ENCODE measurements around the gene SLC16A9.

Gene SLC16A9

GRCh38 chr10:59677253-59677831 lies 32.3 kb downstream of the SLC16A9 start:
- ChIA-PET POLR2A (no interaction called here), CTCF (no interaction called here)
- no peak for DNase-seq (ENCODE audit: extremely low spot score)
- TF ChIP-seq TARDBP (IDR thresholded peaks at IDR 0.05) (no peak), FOXK2 (IDR thresholded peaks at IDR 0.05) (no peak), NFRKB (IDR thresholded peaks at IDR 0.05) (no peak), ZNF384 (IDR thresholded peaks at IDR 0.05) (no peak), CTBP1 (IDR thresholded peaks at IDR 0.05; ENCODE audit: borderline replicate concordance) (no peak), SP1 (IDR thresholded peaks at IDR 0.05) (no peak), ARNT (IDR thresholded peaks at IDR 0.05) (no peak), ELF4 (IDR thresholded peaks at IDR 0.05) (no peak), SUZ12 (IDR thresholded peaks at IDR 0.05) (no peak), BHLHE40 (IDR thresholded peaks at IDR 0.05; ENCODE audit: borderline replicate concordance) (no peak), HDGF (IDR thresholded peaks at IDR 0.05; ENCODE audit: borderline replicate concordance) (no peak), FOXA1 (IDR thresholded peaks at IDR 0.05) (no peak), FOXM1 (IDR thresholded peaks at IDR 0.05; ENCODE audit: borderline replicate concordance) (no peak), LEF1 (IDR thresholded peaks at IDR 0.05; ENCODE audit: borderline replicate concordance) (no peak), L3MBTL2 (conservative IDR thresholded peaks at IDR 0.05) (no peak)
- TF ChIP-seq, protein P1, sequence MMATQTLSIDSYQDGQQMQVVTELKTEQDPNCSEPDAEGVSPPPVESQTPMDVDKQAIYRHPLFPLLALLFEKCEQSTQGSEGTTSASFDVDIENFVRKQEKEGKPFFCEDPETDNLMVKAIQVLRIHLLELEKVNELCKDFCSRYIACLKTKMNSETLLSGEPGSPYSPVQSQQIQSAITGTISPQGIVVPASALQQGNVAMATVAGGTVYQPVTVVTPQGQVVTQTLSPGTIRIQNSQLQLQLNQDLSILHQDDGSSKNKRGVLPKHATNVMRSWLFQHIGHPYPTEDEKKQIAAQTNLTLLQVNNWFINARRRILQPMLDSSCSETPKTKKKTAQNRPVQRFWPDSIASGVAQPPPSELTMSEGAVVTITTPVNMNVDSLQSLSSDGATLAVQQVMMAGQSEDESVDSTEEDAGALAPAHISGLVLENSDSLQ (IDR thresholded peaks at IDR 0.05) = no peak

- ChIA-PET POLR2A (no interaction called here), CTCF (interaction anchor here (0.6 kb wide), 1 partner anchor 373 kb away, joined by 3 read pairs; no protein-coding TSS in a partner anchor)
- peak; percentile 8 for DNase-seq (ENCODE audit: extremely low spot score)
- TF ChIP-seq ZNF384 (IDR thresholded peaks at IDR 0.05) (no peak), SP1 (IDR thresholded peaks at IDR 0.05) (no peak), CTBP1 (IDR thresholded peaks at IDR 0.05; ENCODE audit: borderline replicate concordance) (no peak), L3MBTL2 (conservative IDR thresholded peaks at IDR 0.05) (no peak), ELF4 (IDR thresholded peaks at IDR 0.05) (no peak), FOXK2 (IDR thresholded peaks at IDR 0.05) (no peak), FOXA1 (IDR thresholded peaks at IDR 0.05) (no peak), NFRKB (IDR thresholded peaks at IDR 0.05) (no peak), BHLHE40 (IDR thresholded peaks at IDR 0.05; ENCODE audit: borderline replicate concordance) (no peak), FOXM1 (IDR thresholded peaks at IDR 0.05; ENCODE audit: borderline replicate concordance) (no peak), LEF1 (IDR thresholded peaks at IDR 0.05; ENCODE audit: borderline replicate concordance) (no peak)
- TF ChIP-seq, protein P1 (IDR thresholded peaks at IDR 0.05) = no peak
Observed at GRCh38 chr10:59675812-59676211, 33.8 kb downstream of the SLC16A9 start.

DNA sequence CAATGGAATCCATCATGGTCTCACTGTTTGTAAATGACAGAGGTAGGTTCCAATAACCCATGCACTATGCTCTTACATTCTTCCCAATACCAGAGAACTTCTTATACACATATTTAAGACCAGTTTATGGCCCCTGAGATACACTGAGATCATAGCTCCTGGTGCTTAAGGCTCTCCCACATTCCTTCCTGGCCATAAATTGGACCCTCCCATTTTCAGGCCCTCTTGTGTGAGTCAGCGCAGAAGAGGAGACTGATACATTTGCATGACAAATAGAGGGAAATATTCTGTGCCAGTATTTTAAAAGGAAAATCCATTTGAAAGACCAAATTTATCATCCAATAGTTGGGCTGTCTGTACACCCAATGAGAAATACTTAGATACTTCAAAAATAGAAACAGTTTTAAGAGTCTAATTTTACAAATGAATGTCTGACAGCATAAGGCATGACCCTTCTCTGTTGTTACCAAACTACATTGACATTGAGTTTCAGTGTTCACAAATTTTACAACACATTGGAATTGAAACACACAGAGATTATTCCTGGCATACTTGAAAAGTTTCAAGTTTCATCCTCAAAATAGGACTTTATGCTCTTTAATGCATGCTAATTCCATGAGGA lies 35.3 kb downstream of the SLC16A9 start:
- POLR2A ChIA-PET = no interaction called here
- TF ChIP-seq FOXM1 (IDR thresholded peaks at IDR 0.05; ENCODE audit: borderline replicate concordance) (no peak), FOXK2 (IDR thresholded peaks at IDR 0.05) (no peak), ZNF384 (IDR thresholded peaks at IDR 0.05) (no peak), SP1 (IDR thresholded peaks at IDR 0.05) (no peak), TARDBP (IDR thresholded peaks at IDR 0.05) (no peak)
- CTCF ChIA-PET = no interaction called here
- peak; percentile 7 for DNase-seq (ENCODE audit: extremely low spot score)

- POLR2A ChIA-PET = no interaction called here
- CTCF ChIA-PET = no interaction called here
- TF ChIP-seq TARDBP (IDR thresholded peaks at IDR 0.05) = no peak
- TF ChIP-seq ARNT (IDR thresholded peaks at IDR 0.05) = no peak
- TF ChIP-seq, protein P1 (IDR thresholded peaks at IDR 0.05) = no peak
- TF ChIP-seq LEF1 (IDR thresholded peaks at IDR 0.05; ENCODE audit: borderline replicate concordance) = no peak
- no peak for TF ChIP-seq CTBP1 (IDR thresholded peaks at IDR 0.05; ENCODE audit: borderline replicate concordance)
- no peak for TF ChIP-seq BHLHE40 (IDR thresholded peaks at IDR 0.05; ENCODE audit: borderline replicate concordance)
- no peak for TF ChIP-seq NFRKB (IDR thresholded peaks at IDR 0.05)
- no peak for TF ChIP-seq ZNF384 (IDR thresholded peaks at IDR 0.05)
- TF ChIP-seq FOXK2 (IDR thresholded peaks at IDR 0.05) = no peak
- no peak for TF ChIP-seq FOXM1 (IDR thresholded peaks at IDR 0.05; ENCODE audit: borderline replicate concordance)
- TF ChIP-seq L3MBTL2 (conservative IDR thresholded peaks at IDR 0.05) = no peak
- TF ChIP-seq ELF4 (IDR thresholded peaks at IDR 0.05) = no peak
- no peak for TF ChIP-seq SUZ12 (IDR thresholded peaks at IDR 0.05)
- no peak for TF ChIP-seq FOXA1 (IDR thresholded peaks at IDR 0.05)
- TF ChIP-seq SP1 (IDR thresholded peaks at IDR 0.05) = no peak
- DNase-seq (ENCODE audit: extremely low spot score) = no peak
Observed at GRCh38 chr10:59672150-59672875, 37.3 kb downstream of the SLC16A9 start.

- ChIA-PET CTCF (interaction anchor here (1.5 kb wide), 1 partner anchor 35 kb away, joined by 3 read pairs; no protein-coding TSS in a partner anchor), POLR2A (no interaction called here)
- no peak for TF ChIP-seq SP1 (IDR thresholded peaks at IDR 0.05)
- TF ChIP-seq, protein P1 (IDR thresholded peaks at IDR 0.05) = no peak
- TF ChIP-seq ELF4 (IDR thresholded peaks at IDR 0.05) = no peak
- no peak for DNase-seq (ENCODE audit: extremely low spot score)
Observed at GRCh38 chr10:59670269-59670668, 39.4 kb downstream of the SLC16A9 start.

Data from HEK293T (cell line).